B cell (primary cell): ENCODE results near the gene ZCCHC7.

Experiments
- EZH2 ChIP-seq: IDR thresholded peaks from 2 replicates; pipeline ENCODE4 v1.6.1; 2012; ENCODE audit warnings: borderline replicate concordance, low read depth, mild to moderate bottlenecking, moderate library complexity, low read length; ENCODE audit not compliant: insufficient read depth, poor library complexity, severe bottlenecking
- TF ChIP-seq, protein P1 (sequence below): fragments of 200-600 bp; IDR thresholded peaks from one replicate; pipeline ENCODE4 v1.8.0; 2022; ENCODE audit warnings: antibody characterized with exemption, mild to moderate bottlenecking

DNA sequence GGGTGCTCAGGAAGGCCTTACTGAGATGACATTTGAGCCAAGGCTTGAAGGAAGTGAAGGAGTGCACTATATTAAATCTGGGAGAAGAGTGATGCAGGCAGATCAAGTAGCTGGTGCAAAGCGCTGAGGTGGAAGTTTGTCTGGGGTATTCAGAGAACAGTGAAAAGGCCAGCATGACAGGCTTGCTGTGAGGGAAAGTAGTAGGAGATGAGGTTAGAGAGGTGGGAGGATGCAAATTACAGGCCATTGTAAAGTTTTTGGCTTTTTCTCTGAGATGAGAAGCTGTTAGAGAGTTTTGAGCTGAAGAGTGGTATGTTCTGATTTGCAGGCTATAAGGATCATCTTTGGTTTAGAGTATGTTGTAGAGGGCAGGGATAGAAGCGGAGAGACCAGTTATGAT lies 221.3 kb downstream of the ZCCHC7 start:
- TF ChIP-seq, protein P1, sequence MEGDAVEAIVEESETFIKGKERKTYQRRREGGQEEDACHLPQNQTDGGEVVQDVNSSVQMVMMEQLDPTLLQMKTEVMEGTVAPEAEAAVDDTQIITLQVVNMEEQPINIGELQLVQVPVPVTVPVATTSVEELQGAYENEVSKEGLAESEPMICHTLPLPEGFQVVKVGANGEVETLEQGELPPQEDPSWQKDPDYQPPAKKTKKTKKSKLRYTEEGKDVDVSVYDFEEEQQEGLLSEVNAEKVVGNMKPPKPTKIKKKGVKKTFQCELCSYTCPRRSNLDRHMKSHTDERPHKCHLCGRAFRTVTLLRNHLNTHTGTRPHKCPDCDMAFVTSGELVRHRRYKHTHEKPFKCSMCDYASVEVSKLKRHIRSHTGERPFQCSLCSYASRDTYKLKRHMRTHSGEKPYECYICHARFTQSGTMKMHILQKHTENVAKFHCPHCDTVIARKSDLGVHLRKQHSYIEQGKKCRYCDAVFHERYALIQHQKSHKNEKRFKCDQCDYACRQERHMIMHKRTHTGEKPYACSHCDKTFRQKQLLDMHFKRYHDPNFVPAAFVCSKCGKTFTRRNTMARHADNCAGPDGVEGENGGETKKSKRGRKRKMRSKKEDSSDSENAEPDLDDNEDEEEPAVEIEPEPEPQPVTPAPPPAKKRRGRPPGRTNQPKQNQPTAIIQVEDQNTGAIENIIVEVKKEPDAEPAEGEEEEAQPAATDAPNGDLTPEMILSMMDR, result no peak
- no peak for TF ChIP-seq EZH2
